ENCODE results near the gene NFATC2.

GRCh38 chr20:51510936-51511605 lies 31.4 kb downstream of the NFATC2 start:
- no peak for TF ChIP-seq CTCF (IDR thresholded peaks at IDR 0.05; ENCODE audit: low read depth, low read length, poor library complexity, severe bottlenecking)
- no peak for TF ChIP-seq EZH2phosphoT487 (IDR thresholded peaks at IDR 0.05; ENCODE audit: borderline replicate concordance, low read length)

All from DOHH2 (cell line).